Lung (tissue), 12 donors: ENCODE data around the gene COL5A2. TPM values are rescaled to one million over a fixed set of nuclear protein-coding genes. Genes with fewer than 3 reads are reported as not detected.
A peak's percentile ranks its signal among the peaks of the same experiment; 100 is the strongest.

Source experiments
- ATAC-seq: fragments of 200-7000 bp; cut with Tn5 transposase; one replicate; pipeline ENCODE4 v1.9.1; 2020; ENCODE audit warnings: moderate number of reproducible peaks; ENCODE audit not compliant: insufficient read depth, low FRiP score
- DNase-seq, 3 donors: peaks; one replicate each; pipeline ENCODE4 v3.0.0-alpha.2; 2013 to 2017
- H3K27ac ChIP-seq, 2 donors: one replicate each; pipeline ENCODE4 v1.5.1; 2013; ENCODE audit warnings: mild to moderate bottlenecking in 2 of 2, moderate library complexity in 2 of 2, control low read depth in 1 of 2, inconsistent platforms in 1 of 2, low read depth in 1 of 2, low read length in 1 of 2
- H3K27me3 ChIP-seq, 3 donors: one replicate each; pipeline ENCODE4 v1.5.1; 2013; ENCODE audit warnings: low read length in 2 of 3; ENCODE audit not compliant: control insufficient read depth in 3 of 3, insufficient read depth in 3 of 3
- H3K36me3 ChIP-seq, 4 donors: one replicate each; pipeline ENCODE4 v1.5.1; 2013; ENCODE audit warnings: low read length in 4 of 4, mild to moderate bottlenecking in 1 of 4, moderate library complexity in 1 of 4; ENCODE audit not compliant: control insufficient read depth in 4 of 4, insufficient read depth in 4 of 4
- H3K4me1 ChIP-seq, 5 donors: one replicate each; pipeline ENCODE4 v1.5.1; 2013; ENCODE audit warnings: low read length in 5 of 5, mild to moderate bottlenecking in 2 of 5, moderate library complexity in 1 of 5; ENCODE audit not compliant: control insufficient read depth in 5 of 5, insufficient read depth in 5 of 5
- H3K4me3 ChIP-seq: one replicate; pipeline ENCODE4 v1.5.1; 2013; ENCODE audit warnings: mild to moderate bottlenecking, control low read depth, moderate library complexity
- H3K9ac ChIP-seq, 2 donors: one replicate each; pipeline ENCODE4 v1.5.1; 2013; ENCODE audit warnings: low read length in 2 of 2, control low read depth in 1 of 2; ENCODE audit not compliant: insufficient read depth in 1 of 2
- H3K9me3 ChIP-seq, 4 donors: one replicate each; pipeline ENCODE4 v1.5.1; 2013; ENCODE audit warnings: low read length in 3 of 4, mild to moderate bottlenecking in 1 of 4, moderate library complexity in 1 of 4; ENCODE audit not compliant: control insufficient read depth in 4 of 4, insufficient read depth in 3 of 4
- CTCF ChIP-seq: IDR thresholded peaks from 2 replicates; pipeline ENCODE4 v1.5.1; 2012; ENCODE audit warnings: mild to moderate bottlenecking; ENCODE audit errors: control extremely low read depth, extremely low read depth
- WGBS, 2 donors: extraction: QIAGEN DNeasy Blood & Tissue Kit; methylation state at CpG; one replicate each; pipeline ENCODE4 v1.1.7; 2013; 5-methylcytosine and 5-hydroxymethylcytosine counted together
- polyA plus RNA-seq, 2 donors: library from polyadenylated mRNA; stranded (reverse); fragments of 200-250 nt; gene quantifications; one replicate each; pipeline ENCODE4 v1.2.1, GENCODE V29; 2013
- total RNA-seq, 2 donors: library from RNA; depleted of rRNA in 1 of 2; stranded (reverse); fragments of >200 nt in 1 of 2; gene quantifications; one replicate each; pipeline ENCODE4 v1.2.1, GENCODE V29; 2014 to 2021
- donor health status: control.
- donor health status: control.
- donor health status: Bipolar disorder and iron deficiency.
- donor health status: healthy.
- donor health status: DM: yes; HTN: yes; CAD: no.

The COL5A2 gene
- total and polyA plus RNA-seq, 4 donors = 9.9 to 209 (median 48.8) TPM

- peaks cover 0 to 50% (median 25%) of the 10 kb centered on the region in 4 donors for H3K36me3 ChIP-seq
Measured at GRCh38 chr2:189037518-189037917, 142.0 kb downstream of the COL5A2 start.

GRCh38 chr2:189024901-189025618, 154.5 kb downstream of the COL5A2 start:
- ATAC-seq = no peak

More at GRCh38 chr2:189037518-189037917, 142.0 kb downstream of the COL5A2 start:
- Histone ChIP-seq H3K4me1 (no peaks in the 10 kb centered on the region), H3K9ac (no peak overlapping the region), H3K27me3 (no peaks in the 10 kb centered on the region), H3K9me3 (peaks cover 0 to 2% (median 0%) of the 10 kb centered on the region in 4 donors), H3K27ac (no peak overlapping the region), H3K4me3 (no peak overlapping the region)
- TF ChIP-seq CTCF = no peak
- DNase-seq (peak in 2 of 3 donors; percentile 46 to 54), ATAC-seq (no peak)
- WGBS, 2 donors = 70 to 90% methylated on average over 1 of the region's 1 CpG

GRCh38 chr2:189022492-189022891, 157.1 kb downstream of the COL5A2 start:
- no peak overlapping the region for H3K4me3 ChIP-seq
- 70 to 81% methylated on average over 3 of the region's 3 CpGs for WGBS, 2 donors
- H3K9ac ChIP-seq = no peak overlapping the region

More at GRCh38 chr2:189024901-189025618, 154.5 kb downstream of the COL5A2 start:
- Histone ChIP-seq H3K27ac (no peak overlapping the region), H3K36me3 (no peaks in the 10 kb centered on the region), H3K9me3 (no peaks in the 10 kb centered on the region), H3K4me1 (peaks cover 0 to 2% (median 0%) of the 10 kb centered on the region in 5 donors), H3K9ac (no peak overlapping the region), H3K27me3 (no peaks in the 10 kb centered on the region), H3K4me3 (no peak overlapping the region)
- DNase-seq = no peak
- TF ChIP-seq CTCF = no peak
- WGBS, 2 donors = 46 to 72% methylated on average over 3 of the region's 3 CpGs

More at GRCh38 chr2:189022492-189022891, 157.1 kb downstream of the COL5A2 start:
- H3K27me3 ChIP-seq = no peaks in the 10 kb centered on the region
- H3K4me1 ChIP-seq = peaks cover 0 to 9% (median 2%) of the 10 kb centered on the region in 5 donors
- no peaks in the 10 kb centered on the region for H3K9me3 ChIP-seq
- H3K36me3 ChIP-seq = no peaks in the 10 kb centered on the region
- no peak for ATAC-seq
- no peak for TF ChIP-seq CTCF
- H3K27ac ChIP-seq = no peak overlapping the region
- DNase-seq = peak in 1 of 3 donors; percentile 42
